Caco-2 (cell line): ENCODE results near the gene FAAH. TPM values are rescaled to one million over a fixed set of nuclear protein-coding genes. Genes with fewer than 3 reads are reported as not detected.
"Not testable (repeated sequence)": the region's sequence is repeated elsewhere in the genome, so short reads cannot be mapped to it uniquely, and the experiment has no call there.

Experiments used
- BruUV-seq: library from RNA; stranded (reverse); fragments of 400-500 nt; replicated peaks from 2 replicates; lab custom pipeline; 2021; lab: Mats Ljungman, UMichigan
- CTCF ChIA-PET: fragments of 300-600 bp; sonication (Branson Sonifier 250); formaldehyde crosslinking; loops from one replicate; lab custom pipeline; 2022; ENCODE audit warnings: antibody characterized with exemption; lab: Charles Lee
- POLR2A ChIA-PET: fragments of 300-600 bp; sonication (Branson Sonifier 250); formaldehyde crosslinking; loops from one replicate; lab custom pipeline; 2022; ENCODE audit warnings: antibody characterized with exemption; lab: Charles Lee
- DNase-seq, 2 experiments: peaks; one replicate each; pipeline versions ENCODE4 v3.0.0 to v3.0.0-alpha.2; 2020 to 2022
- H3K27me3 ChIP-seq: replicated peaks from 2 replicates; pipeline ENCODE4 v1.6.0; 2011; ENCODE audit warnings: low read length; ENCODE audit not compliant: control insufficient read depth, insufficient read depth
- H3K36me3 ChIP-seq: 2 replicates; pipeline ENCODE4 v1.5.1; 2011; ENCODE audit warnings: low read length; ENCODE audit not compliant: control insufficient read depth, insufficient read depth
- H3K4me1 ChIP-seq: fragments of 250-450 bp; sonication (Bioruptor Pico); 2 replicates; pipeline ENCODE4 v1.5.1; 2020; ENCODE audit warnings: mild to moderate bottlenecking
- H3K4me3 ChIP-seq: 2 replicates; pipeline ENCODE4 v1.5.1; 2011; ENCODE audit warnings: low read depth, mild to moderate bottlenecking, control low read depth, low read length
- H3K9me3 ChIP-seq: fragments of 250-450 bp; sonication (Bioruptor Pico); 2 replicates; pipeline ENCODE4 v1.5.1; 2020; ENCODE audit warnings: mild to moderate bottlenecking, moderate library complexity
- H3K27ac Mint-ChIP-seq: one replicate; pipeline ENCODE4 v1.8.0; 2022; ENCODE audit warnings: mixed read lengths; ENCODE audit not compliant: unreplicated experiment
- H3K27me3 Mint-ChIP-seq: one replicate; pipeline ENCODE4 v1.8.0; 2022; ENCODE audit warnings: mixed read lengths; ENCODE audit not compliant: insufficient read depth, unreplicated experiment
- H3K36me3 Mint-ChIP-seq: one replicate; pipeline ENCODE4 v1.8.0; 2022; ENCODE audit warnings: mild to moderate bottlenecking, mixed read lengths; ENCODE audit not compliant: insufficient read depth, unreplicated experiment
- H3K4me1 Mint-ChIP-seq: one replicate; pipeline ENCODE4 v1.8.0; 2022; ENCODE audit warnings: low read depth, mixed read lengths; ENCODE audit not compliant: unreplicated experiment
- H3K4me3 Mint-ChIP-seq: one replicate; pipeline ENCODE4 v1.8.0; 2022; ENCODE audit warnings: mild to moderate bottlenecking, moderate library complexity, mixed read lengths; ENCODE audit not compliant: unreplicated experiment
- H3K9me3 Mint-ChIP-seq: one replicate; pipeline ENCODE4 v1.8.0; 2022; ENCODE audit warnings: mixed read lengths; ENCODE audit not compliant: unreplicated experiment
- CTCF ChIP-seq, 2 experiments: fragments of 200-600 bp in 1 of 2; IDR thresholded peaks; 1 replicate in 1 of 2; 2 replicates in 1 of 2; pipeline versions ENCODE4 v1.5.1 to v1.8.0; 2011 to 2022; ENCODE audit warnings: antibody characterized with exemption in 1 of 2, control low read depth in 1 of 2, inconsistent platforms in 1 of 2, low read depth in 1 of 2, low read length in 1 of 2, mild to moderate bottlenecking in 1 of 2, moderate library complexity in 1 of 2; ENCODE audit not compliant: insufficient read depth in 1 of 2, severe bottlenecking in 1 of 2, unreplicated experiment in 1 of 2
- intact Hi-C: fragments of 100-400 bp; cut with micrococcal nuclease; formaldehyde crosslinking; loops from one replicate; pipeline ENCODE4 v1.10.0; 2022; ENCODE audit not compliant: unreplicated experiment
- total RNA-seq: library from RNA; stranded (reverse); gene quantifications from 2 replicates; pipeline ENCODE4 v1.2.3, GENCODE V29; 2022

The FAAH gene
- total RNA-seq, 1 experiment from 2014 or later = 29.1 TPM

DNA sequence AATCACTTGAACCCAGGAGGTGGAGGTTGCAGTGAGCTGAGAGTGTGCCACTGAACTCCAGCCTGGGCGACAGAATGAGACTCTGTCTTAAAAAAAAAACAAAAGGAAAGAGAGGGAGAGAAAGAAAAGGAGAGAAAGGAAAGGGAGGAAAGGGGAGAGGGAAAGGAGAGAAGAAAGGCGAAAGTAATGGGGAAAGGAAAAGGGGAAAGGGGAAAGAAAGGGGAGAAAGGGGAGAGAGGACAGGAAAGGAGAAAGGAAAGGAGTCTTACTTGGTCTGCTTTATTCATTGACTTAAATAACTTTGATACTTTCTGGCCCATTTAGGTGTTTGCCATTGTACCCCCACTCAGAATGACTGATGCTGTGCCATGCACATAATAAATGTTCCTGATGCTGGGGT is 41.8 kb upstream of the FAAH start:
- CTCF ChIA-PET = interaction anchor here (1.1 kb wide), 1 partner anchor 19 kb away, joined by 4 read pairs; no protein-coding TSS in a partner anchor
- Mint-ChIP-seq H3K27ac (no peak overlapping the region), H3K4me1 (peaks cover 6% of the 10 kb centered on the region), H3K4me3 (no peak overlapping the region), H3K9me3 (no peaks in the 10 kb centered on the region), H3K36me3 (peaks cover 40% of the 10 kb centered on the region), H3K27me3 (no peaks in the 10 kb centered on the region)
- H3K9me3 ChIP-seq = no peaks in the 10 kb centered on the region
- no peaks in the 10 kb centered on the region for H3K4me1 ChIP-seq
- BruUV-seq = no TSS peak
- DNase-seq = no peak
- POLR2A ChIA-PET = no interaction called here
- H3K4me3 ChIP-seq = no peak overlapping the region
- no peaks in the 10 kb centered on the region for H3K27me3 ChIP-seq
- no peak for TF ChIP-seq CTCF (IDR thresholded peaks at IDR 0.05; ENCODE audit: insufficient read depth in 1 of 2, low read depth in 1 of 2, low read length in 1 of 2, severe bottlenecking in 1 of 2, unreplicated experiment in 1 of 2)
- H3K36me3 ChIP-seq = no peaks in the 10 kb centered on the region
- intact Hi-C loops = no loop called here

DNA sequence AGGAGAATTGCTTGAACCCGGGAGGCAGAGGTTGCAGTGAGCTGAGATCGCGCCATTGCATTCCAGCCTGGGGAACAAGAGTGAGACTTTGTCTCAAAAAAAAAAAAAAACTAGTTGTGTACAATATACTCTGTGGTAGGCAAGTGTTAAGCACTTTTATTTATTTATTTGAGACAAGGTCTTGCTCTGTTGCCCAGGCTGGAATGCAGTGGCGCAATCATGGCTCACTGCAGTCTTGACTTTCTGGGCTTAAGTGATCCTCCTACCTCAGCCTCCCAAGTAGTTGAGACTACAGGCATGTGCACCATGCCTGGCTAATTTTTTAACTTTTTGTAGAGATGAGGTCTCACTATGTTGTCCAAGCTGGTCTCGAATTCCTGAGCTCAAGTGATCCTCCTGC is 38.2 kb upstream of the FAAH start:
- H3K4me1 Mint-ChIP-seq, BruUV-seq, H3K4me3 Mint-ChIP-seq, POLR2A ChIA-PET, H3K4me3 ChIP-seq, DNase-seq, CTCF ChIA-PET, H3K27ac Mint-ChIP-seq, H3K27me3 ChIP-seq, H3K36me3 ChIP-seq, H3K4me1 ChIP-seq, intact Hi-C loops, H3K9me3 Mint-ChIP-seq, H3K27me3 Mint-ChIP-seq, H3K9me3 ChIP-seq: not testable (repeated sequence)
- H3K36me3 Mint-ChIP-seq = peaks cover 36% of the 10 kb centered on the region

DNA sequence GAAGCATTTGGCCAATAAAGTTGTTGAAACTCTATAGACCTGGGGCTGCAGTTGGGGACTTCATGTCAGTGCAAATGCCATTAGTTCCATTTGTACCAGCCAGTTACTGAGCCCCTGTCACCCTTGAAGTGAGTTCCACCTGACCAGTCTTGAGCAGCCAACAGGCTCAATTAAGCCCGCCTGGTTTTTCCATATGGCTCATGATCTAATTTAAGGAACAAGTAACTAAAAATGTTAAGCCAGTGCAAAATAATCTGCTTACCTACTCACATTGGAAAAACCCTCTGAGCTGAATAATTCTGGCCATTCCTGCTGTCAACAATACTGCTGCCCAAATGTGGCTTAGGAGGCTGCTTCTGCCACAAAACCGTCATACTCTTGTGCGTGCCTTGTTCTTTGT is 32.0 kb upstream of the FAAH start:
- Histone ChIP-seq H3K27me3 (no peaks in the 10 kb centered on the region), H3K4me1 (no peaks in the 10 kb centered on the region), H3K9me3 (no peaks in the 10 kb centered on the region), H3K36me3 (no peaks in the 10 kb centered on the region; the same call in 1 of the 2 replicates), H3K4me3 (no peak overlapping the region)
- CTCF ChIA-PET = no interaction called here
- H3K9me3 Mint-ChIP-seq = no peaks in the 10 kb centered on the region
- H3K4me1 Mint-ChIP-seq = no peaks in the 10 kb centered on the region
- H3K27ac Mint-ChIP-seq = no peak overlapping the region
- POLR2A ChIA-PET = no interaction called here
- intact Hi-C loops = no loop called here
- BruUV-seq = no TSS peak
- peaks cover 31% of the 10 kb centered on the region for H3K36me3 Mint-ChIP-seq
- no peak for DNase-seq
- H3K27me3 Mint-ChIP-seq = no peaks in the 10 kb centered on the region
- TF ChIP-seq CTCF (IDR thresholded peaks at IDR 0.05; ENCODE audit: insufficient read depth in 1 of 2, low read depth in 1 of 2, low read length in 1 of 2, severe bottlenecking in 1 of 2, unreplicated experiment in 1 of 2) = no peak
- H3K4me3 Mint-ChIP-seq = no peak overlapping the region

DNA sequence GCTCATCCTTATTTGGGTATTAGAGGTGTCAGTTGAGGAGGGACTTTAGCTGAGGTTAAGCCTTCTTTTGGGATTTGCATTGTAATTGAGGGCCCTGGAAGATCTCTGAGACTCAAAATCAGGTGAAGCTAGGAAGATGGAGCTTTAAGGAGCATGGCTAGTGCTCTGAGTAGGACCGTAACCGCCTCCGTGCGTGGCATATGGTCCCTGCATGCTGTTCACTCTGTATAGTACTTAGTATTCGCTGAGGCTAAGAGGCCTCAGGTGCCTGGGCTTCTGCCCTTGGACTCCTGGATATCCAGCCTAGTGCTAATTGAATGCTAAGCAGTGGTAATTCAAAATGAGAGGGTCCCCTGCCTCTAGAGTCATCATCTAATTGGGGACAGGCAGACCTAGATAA is 31.0 kb upstream of the FAAH start:
- peaks cover 4% of the 10 kb centered on the region for H3K4me1 Mint-ChIP-seq
- ChIA-PET POLR2A (no interaction called here), CTCF (no interaction called here)
- H3K4me3 Mint-ChIP-seq = no peak overlapping the region
- TF ChIP-seq CTCF (IDR thresholded peaks at IDR 0.05; ENCODE audit: insufficient read depth in 1 of 2, low read depth in 1 of 2, low read length in 1 of 2, severe bottlenecking in 1 of 2, unreplicated experiment in 1 of 2) = no peak
- no peaks in the 10 kb centered on the region for H3K9me3 Mint-ChIP-seq
- no peaks in the 10 kb centered on the region for H3K9me3 ChIP-seq
- DNase-seq = no peak
- no TSS peak for BruUV-seq
- no peaks in the 10 kb centered on the region for H3K4me1 ChIP-seq
- H3K36me3 ChIP-seq = no peaks in the 10 kb centered on the region; the same call in 1 of the 2 replicates
- H3K4me3 ChIP-seq = no peak overlapping the region
- intact Hi-C loops = no loop called here
- no peaks in the 10 kb centered on the region for H3K27me3 ChIP-seq
- no peak overlapping the region for H3K27ac Mint-ChIP-seq
- peaks cover 31% of the 10 kb centered on the region for H3K36me3 Mint-ChIP-seq
- no peaks in the 10 kb centered on the region for H3K27me3 Mint-ChIP-seq
